Measurements from ENCODE around the gene BTBD10.

- TF ChIP-seq ZNF570 (CRISPR knock-in tag; IDR thresholded peaks at IDR 0.05; ENCODE audit: borderline replicate concordance) (no peak), CTCF (CRISPR knock-in tag; IDR thresholded peaks at IDR 0.05) (no peak), POLR2A (IDR thresholded peaks at IDR 0.05; ENCODE audit: insufficient read depth in 1 of 2, low read depth in 2 of 2, low read length in 2 of 2) (no peak), ZNF788 (CRISPR knock-in tag; IDR thresholded peaks at IDR 0.05; ENCODE audit: borderline replicate concordance) (no peak), NR3C1 (CRISPR knock-in tag; IDR thresholded peaks at IDR 0.05) (no peak), CHD4 (IDR thresholded peaks at IDR 0.05; ENCODE audit: borderline replicate concordance, low read length) (no peak)
These were observed 86.6 kb downstream of the BTBD10 start for GRCh38 chr11:13376402-13376801.

Measured in HepG2 (cell line).